Endothelial cell (in vitro differentiated cells): ENCODE measurements around the gene LAMA2. TPM values are rescaled to one million over a fixed set of nuclear protein-coding genes. Genes with fewer than 3 reads are reported as not detected.

Source experiments
- DNase-seq: peaks from one replicate; pipeline ENCODE4 v3.0.0; 2021; ENCODE audit warnings: low spot score
- H3K27ac Mint-ChIP-seq: one replicate; pipeline ENCODE4 v1.8.0; 2021; ENCODE audit warnings: mixed read lengths, inconsistent platforms; ENCODE audit not compliant: unreplicated experiment
- H3K27me3 Mint-ChIP-seq: one replicate; pipeline ENCODE4 v1.8.0; 2021; ENCODE audit warnings: mild to moderate bottlenecking, moderate library complexity, mixed read lengths, inconsistent platforms; ENCODE audit not compliant: unreplicated experiment
- H3K36me3 Mint-ChIP-seq: one replicate; pipeline ENCODE4 v1.8.0; 2021; ENCODE audit warnings: mild to moderate bottlenecking, low read depth, mixed read lengths, inconsistent platforms; ENCODE audit not compliant: unreplicated experiment
- H3K4me1 Mint-ChIP-seq: one replicate; pipeline ENCODE4 v1.8.0; 2021; ENCODE audit warnings: mild to moderate bottlenecking, mixed read lengths, inconsistent platforms; ENCODE audit not compliant: unreplicated experiment
- H3K4me3 Mint-ChIP-seq: one replicate; pipeline ENCODE4 v1.8.0; 2021; ENCODE audit warnings: mild to moderate bottlenecking, mixed read lengths, inconsistent platforms; ENCODE audit not compliant: unreplicated experiment
- H3K9me3 Mint-ChIP-seq: one replicate; pipeline ENCODE4 v1.8.0; 2021; ENCODE audit warnings: mixed read lengths, inconsistent platforms; ENCODE audit not compliant: unreplicated experiment
- CTCF ChIP-seq: fragments of 200-600 bp; sonication (generic); IDR thresholded peaks from one replicate; pipeline ENCODE4 v1.5.0; 2021; ENCODE audit warnings: antibody characterized with exemption; ENCODE audit not compliant: unreplicated experiment
- total RNA-seq: library from RNA; stranded (reverse); fragmentation: NEBNext Ultra II Directional; extraction: Animal tissue kit (Norgen Biotek cat#: 25700); gene quantifications from one replicate; pipeline ENCODE4 v1.2.1, GENCODE V29; 2021; ENCODE audit not compliant: unreplicated experiment

Gene LAMA2
- total RNA-seq, 1 donor from 2014 or later = 2.0 TPM

- Mint-ChIP-seq H3K4me3 (no peak overlapping the region), H3K9me3 (no peaks in the 10 kb centered on the region), H3K27me3 (no peaks in the 10 kb centered on the region), H3K27ac (no peak overlapping the region), H3K4me1 (peaks cover 10% of the 10 kb centered on the region), H3K36me3 (no peaks in the 10 kb centered on the region)
- no peak for DNase-seq
- TF ChIP-seq CTCF = no peak
These were observed 467.3 kb downstream of the LAMA2 start for GRCh38 chr6:129350278-129350677.

- no peaks in the 10 kb centered on the region for H3K27me3 Mint-ChIP-seq
- no peak overlapping the region for H3K4me3 Mint-ChIP-seq
- no peaks in the 10 kb centered on the region for H3K9me3 Mint-ChIP-seq
- no peak overlapping the region for H3K27ac Mint-ChIP-seq
- peaks cover 12% of the 10 kb centered on the region for H3K4me1 Mint-ChIP-seq
- no peak for DNase-seq
- no peak for TF ChIP-seq CTCF
- H3K36me3 Mint-ChIP-seq = no peaks in the 10 kb centered on the region
These were observed 468.9 kb downstream of the LAMA2 start for GRCh38 chr6:129351807-129352206.

GRCh38 chr6:129353067-129353466 lies 470.1 kb downstream of the LAMA2 start:
- Mint-ChIP-seq H3K27ac (no peak overlapping the region), H3K4me1 (peaks cover 5% of the 10 kb centered on the region), H3K4me3 (no peak overlapping the region), H3K27me3 (no peaks in the 10 kb centered on the region), H3K9me3 (no peaks in the 10 kb centered on the region), H3K36me3 (no peaks in the 10 kb centered on the region)
- TF ChIP-seq CTCF = no peak
- peak; percentile 5 for DNase-seq

- Mint-ChIP-seq H3K4me3 (no peak overlapping the region), H3K36me3 (no peaks in the 10 kb centered on the region), H3K4me1 (peaks cover 5% of the 10 kb centered on the region), H3K9me3 (no peaks in the 10 kb centered on the region), H3K27me3 (no peaks in the 10 kb centered on the region), H3K27ac (no peak overlapping the region)
- DNase-seq = no peak
- TF ChIP-seq CTCF = no peak
These were observed 473.2 kb downstream of the LAMA2 start for GRCh38 chr6:129356129-129356528.

- Mint-ChIP-seq H3K4me1 (peaks cover 5% of the 10 kb centered on the region), H3K9me3 (no peaks in the 10 kb centered on the region), H3K4me3 (no peak overlapping the region), H3K27ac (no peak overlapping the region), H3K27me3 (peaks cover 1% of the 10 kb centered on the region), H3K36me3 (no peaks in the 10 kb centered on the region)
- no peak for TF ChIP-seq CTCF
- DNase-seq = no peak
These were observed 477.1 kb downstream of the LAMA2 start for GRCh38 chr6:129359811-129360681.
